ENCODE results near the gene ZFHX3. TPM values are rescaled to one million over a fixed set of nuclear protein-coding genes. Genes with fewer than 3 reads are reported as not detected.

The ZFHX3 gene
- total RNA-seq, 4 donors from 2014 or later, result 19.7 to 70.4 (median 34.6) TPM

- TF ChIP-seq CTCF (IDR thresholded peaks at IDR 0.05; ENCODE audit: low read depth), result no peak
Measured at GRCh38 chr16:73016488-73016830, 31.5 kb downstream of the ZFHX3 start.

GRCh38 chr16:73015612-73016487 lies 32.1 kb downstream of the ZFHX3 start:
- TF ChIP-seq CTCF (IDR thresholded peaks at IDR 0.05; ENCODE audit: low read depth), result no peak

GRCh38 chr16:73014768-73015167 lies 33.2 kb downstream of the ZFHX3 start:
- TF ChIP-seq CTCF (IDR thresholded peaks at IDR 0.05; ENCODE audit: low read depth), result no peak

GRCh38 chr16:73013974-73014373 lies 34.0 kb downstream of the ZFHX3 start:
- no peak for TF ChIP-seq CTCF (IDR thresholded peaks at IDR 0.05; ENCODE audit: low read depth)

GRCh38 chr16:73012341-73012740 lies 35.6 kb downstream of the ZFHX3 start:
- TF ChIP-seq CTCF (IDR thresholded peaks at IDR 0.05; ENCODE audit: low read depth), result no peak

- no peak for TF ChIP-seq CTCF (IDR thresholded peaks at IDR 0.05; ENCODE audit: low read depth)
Measured at GRCh38 chr16:73011926-73012325, 36.0 kb downstream of the ZFHX3 start.

GRCh38 chr16:73010150-73010676 lies 37.7 kb downstream of the ZFHX3 start:
- TF ChIP-seq CTCF (IDR thresholded peaks at IDR 0.05; ENCODE audit: low read depth), result no peak
